CD4-positive, alpha-beta T cell treated with Interleukin-12 subunit alpha and Interleukin-12 subunit beta, for 1 hour (primary cell): Measurements from ENCODE around the gene CUX1.

ENCODE experiments used
- DNase-seq: peaks from one replicate; pipeline ENCODE4 v3.0.0-alpha.2; 2020

Gene CUX1

DNA sequence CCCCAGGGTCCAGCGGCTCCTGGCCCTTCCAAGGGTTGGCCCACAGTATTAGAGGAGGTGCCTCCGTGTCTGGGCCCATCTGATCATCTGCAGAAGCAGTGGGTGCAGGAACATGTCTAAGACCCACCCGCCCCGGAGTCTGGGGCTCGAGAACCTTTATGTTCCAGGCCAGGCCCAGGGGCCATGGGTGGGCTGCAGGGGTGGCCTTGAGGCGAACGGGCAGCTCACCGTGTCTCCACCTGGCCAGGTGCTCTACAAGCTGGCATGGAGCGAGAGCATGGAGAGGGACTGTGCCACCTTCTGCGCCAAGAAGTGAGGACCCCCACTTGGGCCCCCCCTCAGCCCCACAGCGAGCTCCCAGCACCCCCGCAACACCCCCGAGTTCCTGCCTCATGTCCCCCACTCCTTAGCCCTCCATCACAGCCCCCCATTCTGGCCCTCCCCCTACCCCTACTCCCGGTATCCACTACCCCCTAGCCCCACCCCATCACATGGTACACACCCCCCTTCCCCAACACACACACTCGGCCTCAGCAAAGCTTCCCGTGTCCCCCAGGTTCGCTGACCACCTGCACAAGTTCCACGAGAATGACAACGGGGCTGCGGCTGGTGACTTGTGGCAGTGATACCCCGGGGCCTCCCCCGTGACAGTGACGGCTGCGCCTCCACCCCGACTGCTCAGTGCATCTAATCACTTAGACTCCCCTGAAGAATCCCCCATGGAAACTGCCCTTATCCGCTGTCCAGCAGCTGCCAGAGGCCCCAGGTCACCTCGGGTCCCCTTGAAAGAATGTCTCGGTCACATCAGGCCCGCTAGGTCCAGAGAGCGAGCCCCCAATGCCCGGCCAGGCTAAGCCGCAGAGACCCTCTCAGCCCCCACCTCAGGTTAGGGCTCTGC is 465.3 kb downstream of the CUX1 start:
- no peak for DNase-seq

DNA sequence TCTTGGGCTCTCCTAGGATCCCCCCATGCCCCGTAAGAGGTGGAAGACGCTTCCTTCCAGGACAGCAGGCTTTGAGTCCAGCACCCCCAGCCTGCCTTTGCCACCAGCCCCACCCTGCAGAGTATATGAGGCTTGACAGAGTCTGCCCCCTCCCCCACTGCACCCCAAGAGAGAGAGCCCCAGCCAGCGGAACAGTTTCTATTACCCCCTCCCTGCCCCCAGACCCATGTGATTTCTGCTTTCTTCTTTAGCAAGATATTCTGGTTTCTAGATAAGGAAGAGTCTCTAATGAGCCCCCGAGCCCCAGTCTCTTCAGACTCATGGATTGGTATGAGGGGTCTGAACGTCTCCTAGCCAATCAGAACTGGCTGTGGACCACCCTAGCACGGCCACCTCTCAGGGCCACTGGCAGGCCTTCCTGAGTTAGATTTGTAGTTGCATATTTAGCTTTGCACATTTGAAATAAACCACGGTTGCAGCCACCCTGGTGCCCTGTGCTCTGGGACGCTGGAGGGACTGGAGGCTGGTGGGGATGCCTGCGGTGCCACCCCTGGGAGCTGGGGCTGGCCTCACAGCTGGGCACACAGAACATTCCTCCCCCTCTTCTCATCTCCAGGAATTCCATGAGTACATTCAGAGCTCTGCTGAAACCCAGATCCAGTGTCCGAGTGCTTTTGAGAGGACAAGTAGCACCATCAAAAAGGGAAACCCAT is 466.2 kb downstream of the CUX1 start:
- DNase-seq = no peak

DNA sequence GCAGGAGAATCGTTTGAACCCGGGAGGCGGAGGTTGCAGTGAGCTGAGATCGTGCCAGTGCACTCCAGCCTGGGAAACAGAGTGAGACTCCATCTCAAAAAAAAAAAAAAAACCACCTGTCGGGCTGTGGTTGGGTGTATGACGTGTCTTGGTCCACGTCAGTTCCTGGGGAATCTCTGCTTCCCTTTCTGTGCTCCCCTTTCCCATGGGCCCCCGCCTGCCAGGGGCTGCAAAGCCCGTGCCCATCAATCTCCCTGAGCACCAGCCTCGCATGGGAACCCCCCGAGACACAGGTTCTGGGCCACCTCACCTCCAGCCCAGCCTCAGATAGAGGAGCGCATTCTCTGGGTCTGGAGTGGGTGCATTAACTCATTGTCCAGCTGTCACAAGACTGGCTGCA is 467.0 kb downstream of the CUX1 start:
- DNase-seq = peak; percentile 54

DNA sequence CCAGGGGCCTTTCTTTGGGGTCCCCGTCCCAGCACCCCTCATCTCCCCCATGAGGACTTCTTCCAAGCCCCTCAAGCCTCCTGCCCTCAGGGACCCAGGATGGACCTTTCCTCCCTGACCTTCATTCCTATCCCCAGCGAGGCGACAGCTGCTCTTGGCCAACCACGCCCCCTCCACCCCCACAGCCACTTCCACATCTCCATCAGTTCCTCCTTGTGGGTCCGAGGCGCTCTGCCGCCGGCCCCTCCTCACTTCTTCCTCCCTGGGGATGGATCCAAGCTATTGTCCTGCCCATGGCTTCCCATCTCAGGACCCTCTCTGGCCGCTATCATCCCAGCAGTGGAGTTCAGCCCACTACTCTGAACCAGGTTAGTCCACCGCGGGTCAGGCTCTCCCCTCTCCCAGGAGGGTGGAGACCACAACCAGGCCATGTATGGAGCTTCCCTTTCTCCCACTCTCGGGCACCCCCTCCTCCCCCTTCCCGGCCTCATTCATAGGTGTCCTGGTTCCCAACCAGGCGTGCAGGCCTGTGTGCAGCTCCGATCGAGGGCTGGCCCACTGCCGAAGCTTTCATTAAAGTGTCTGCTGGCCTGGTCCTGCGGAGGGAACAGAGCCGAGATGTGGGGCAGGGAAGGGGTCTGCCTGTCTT is 467.6 kb downstream of the CUX1 start:
- no peak for DNase-seq

DNA sequence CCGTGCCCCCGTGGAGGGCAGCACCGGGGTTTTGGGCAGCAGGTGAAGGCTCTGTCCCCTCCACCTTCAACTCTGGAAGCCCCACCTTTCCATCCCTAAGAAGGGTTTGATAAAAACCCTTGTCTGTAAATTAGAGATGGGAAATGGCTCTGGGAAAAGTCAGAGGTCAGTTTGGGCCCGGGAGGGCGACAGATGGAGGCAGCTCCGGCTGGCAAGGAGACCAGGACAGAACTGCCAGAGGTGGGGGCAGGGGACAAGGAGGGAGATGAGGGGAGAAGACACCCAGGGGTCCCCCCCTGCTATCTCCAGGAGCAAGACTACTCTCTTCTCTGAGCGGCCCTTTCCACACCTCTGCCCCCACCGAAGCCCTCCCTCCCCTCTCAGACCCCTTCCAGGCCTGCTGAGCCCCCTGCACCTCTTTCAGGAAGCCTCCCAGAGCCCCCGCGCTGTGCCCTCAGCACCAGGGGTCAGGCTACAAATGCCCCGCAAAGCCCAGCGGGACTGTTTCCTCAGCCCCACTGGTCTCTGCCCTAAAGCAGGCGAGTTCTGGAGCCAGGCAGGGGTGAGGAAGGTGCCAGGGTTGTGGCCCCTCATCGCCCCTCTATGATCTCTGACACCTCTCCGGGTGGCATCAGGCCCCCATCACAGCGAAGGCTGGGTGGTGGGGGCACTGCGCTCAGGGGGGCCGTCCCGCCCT is 468.3 kb downstream of the CUX1 start:
- DNase-seq = no peak

DNA sequence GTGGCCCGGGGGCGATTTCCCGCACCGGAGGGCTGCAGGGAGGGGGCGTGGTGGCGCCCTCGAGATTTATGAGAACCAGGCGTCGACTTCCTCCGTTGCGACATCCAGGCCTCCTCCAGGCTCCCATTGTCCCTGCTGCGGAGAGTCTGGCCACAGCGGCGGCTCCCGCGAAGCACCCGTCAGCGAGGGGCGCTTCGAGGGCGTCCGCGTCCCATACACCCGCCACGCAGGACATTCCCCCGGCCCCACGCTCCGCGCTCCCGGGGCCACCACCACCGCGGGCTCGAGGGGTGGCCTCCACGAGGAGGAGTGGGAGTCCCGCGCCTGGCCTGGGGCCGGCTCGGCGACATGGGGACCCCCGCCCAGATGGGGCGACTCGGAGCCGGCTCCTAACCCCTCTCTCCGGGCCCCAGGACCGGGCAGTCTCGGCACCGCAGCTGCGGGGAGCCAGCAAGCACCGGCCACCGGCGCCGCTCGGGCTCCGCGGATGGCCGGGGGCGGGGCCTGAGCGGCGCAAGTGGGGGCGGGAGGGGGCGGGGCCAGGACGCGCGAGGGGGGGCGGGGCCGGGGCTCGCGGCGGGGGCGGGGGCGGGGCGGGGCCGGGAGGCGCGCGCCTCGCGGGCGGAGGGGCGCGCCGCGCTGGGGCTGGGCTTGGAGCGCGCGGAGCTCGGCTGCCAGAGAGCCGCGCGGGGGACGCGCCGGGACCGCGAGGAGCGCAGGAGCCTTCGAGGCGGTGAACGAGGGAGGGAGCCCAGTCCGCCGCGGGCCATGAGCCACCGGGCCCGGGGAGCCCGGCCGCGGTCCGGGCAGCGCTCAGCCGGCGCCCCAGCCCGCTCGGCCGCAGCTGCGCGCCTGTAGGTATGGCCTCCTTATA is 469.0 kb downstream of the CUX1 start, which contains the start of gene SH2B2:
Gene SH2B2, plus strand, starts transcription at position 632 of the 874 bp plus-strand sequence. CDS start 13,683 bp downstream, outside the sequence.
- peak; percentile 60 for DNase-seq

DNA sequence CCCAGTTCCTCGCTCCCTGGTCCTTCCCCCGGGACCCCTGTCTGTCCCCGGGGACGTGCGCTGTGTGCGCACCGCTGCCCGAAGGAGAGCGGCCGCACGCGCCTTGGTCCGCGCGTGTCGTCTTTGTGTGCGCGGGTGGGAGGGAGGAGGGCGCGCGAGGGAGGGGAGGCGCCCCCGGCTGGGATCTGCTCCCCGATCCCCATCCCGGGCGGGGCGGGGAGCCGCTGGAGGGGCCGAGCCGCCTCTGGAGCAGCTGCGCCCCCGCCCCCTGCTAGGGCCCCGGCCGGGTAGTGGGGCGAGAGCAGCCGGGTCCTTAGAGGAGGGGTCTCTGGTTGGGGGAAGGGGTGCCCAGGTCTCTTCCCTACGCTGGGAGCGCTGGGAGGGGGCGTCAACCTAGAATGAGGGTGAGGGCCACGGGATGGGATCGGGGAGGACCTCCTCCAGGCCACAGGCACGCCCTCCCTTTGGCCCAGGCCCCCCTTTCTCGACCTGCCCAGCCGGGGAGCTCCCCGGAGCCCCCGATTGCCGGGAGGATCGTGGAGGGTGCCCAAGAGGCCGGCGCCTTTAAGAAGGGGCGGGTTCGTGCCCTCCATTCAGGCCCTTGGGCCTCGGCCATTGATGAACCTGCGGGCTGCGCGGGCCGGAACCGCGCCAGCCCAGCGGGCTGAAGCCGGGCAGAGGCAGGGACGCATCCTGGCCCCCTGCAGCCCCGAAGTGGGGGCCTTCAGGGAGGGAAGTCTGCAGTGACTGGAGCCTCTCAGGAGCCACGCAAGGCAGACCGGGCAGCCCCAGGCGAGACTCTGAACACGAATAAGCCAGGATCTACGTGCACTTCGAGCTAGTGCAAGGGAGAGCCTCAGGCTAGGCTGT is 469.9 kb downstream of the CUX1 start:
- DNase-seq = no peak

DNA sequence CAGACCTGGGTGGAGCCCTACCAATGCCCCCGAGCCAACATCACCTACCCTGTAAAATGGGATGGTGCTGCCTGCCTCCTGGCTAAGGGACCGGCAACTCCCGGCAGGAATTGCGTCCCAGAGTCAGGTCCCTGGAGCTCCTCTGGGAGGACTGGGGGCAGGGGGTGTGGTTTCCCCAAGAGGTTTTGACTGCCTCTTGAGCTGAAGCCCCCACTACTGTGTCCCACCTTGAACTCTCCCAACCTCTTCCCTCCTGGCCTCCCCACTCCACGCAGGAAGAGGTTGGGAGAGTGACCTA is 470.5 kb downstream of the CUX1 start:
- DNase-seq = no peak

DNA sequence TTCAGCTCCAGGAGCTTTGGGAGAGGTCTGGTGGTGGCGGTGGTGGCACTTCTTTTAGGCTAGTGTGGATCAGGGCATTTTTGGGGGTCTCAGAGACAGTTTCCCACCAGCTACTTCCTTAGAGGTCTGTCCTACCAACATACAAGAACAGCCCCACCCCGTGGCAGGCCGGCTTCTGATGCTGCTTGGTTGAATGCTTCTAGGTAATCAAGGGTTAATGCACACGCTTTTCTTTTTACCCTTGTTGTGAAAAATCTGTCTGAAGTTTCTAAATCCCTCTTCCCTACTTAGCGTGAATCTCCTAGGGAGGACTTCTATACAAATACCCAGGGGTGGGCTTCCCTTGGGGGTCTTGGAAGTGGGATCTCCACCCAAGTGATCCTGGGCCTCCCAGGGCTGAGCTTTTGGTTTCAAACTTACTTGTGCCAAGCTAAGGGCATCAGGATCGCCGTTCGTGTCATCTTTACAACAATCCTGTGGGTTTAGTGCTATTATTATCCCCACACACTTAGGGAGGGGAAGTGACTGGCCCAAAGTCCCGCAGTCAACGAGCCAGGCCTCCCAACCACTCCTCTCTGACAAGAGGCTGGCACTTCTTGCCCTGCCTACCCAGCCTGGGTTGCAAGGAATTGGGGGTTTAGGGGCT is 471.0 kb downstream of the CUX1 start:
- DNase-seq = no peak

DNA sequence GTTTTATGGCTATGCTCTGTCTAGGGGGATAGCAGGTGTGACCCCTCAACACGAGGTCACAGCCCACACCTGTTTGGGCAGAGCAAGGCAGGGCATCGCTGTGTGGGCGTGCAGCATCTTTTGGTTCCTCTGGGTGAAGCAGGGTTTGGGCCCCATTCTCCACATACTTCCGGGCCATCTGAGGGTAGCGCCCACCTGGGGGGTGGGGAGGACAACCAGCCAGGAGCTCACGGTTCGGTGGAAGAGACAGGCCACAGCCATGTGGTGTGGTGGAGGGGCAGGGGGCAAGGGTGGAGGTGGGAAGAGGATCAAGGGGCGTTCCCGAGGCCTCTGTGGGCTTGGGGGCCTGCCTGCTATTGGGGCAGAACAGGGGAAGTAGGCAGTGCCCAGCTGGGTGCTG is 471.6 kb downstream of the CUX1 start:
- DNase-seq = no peak

DNA sequence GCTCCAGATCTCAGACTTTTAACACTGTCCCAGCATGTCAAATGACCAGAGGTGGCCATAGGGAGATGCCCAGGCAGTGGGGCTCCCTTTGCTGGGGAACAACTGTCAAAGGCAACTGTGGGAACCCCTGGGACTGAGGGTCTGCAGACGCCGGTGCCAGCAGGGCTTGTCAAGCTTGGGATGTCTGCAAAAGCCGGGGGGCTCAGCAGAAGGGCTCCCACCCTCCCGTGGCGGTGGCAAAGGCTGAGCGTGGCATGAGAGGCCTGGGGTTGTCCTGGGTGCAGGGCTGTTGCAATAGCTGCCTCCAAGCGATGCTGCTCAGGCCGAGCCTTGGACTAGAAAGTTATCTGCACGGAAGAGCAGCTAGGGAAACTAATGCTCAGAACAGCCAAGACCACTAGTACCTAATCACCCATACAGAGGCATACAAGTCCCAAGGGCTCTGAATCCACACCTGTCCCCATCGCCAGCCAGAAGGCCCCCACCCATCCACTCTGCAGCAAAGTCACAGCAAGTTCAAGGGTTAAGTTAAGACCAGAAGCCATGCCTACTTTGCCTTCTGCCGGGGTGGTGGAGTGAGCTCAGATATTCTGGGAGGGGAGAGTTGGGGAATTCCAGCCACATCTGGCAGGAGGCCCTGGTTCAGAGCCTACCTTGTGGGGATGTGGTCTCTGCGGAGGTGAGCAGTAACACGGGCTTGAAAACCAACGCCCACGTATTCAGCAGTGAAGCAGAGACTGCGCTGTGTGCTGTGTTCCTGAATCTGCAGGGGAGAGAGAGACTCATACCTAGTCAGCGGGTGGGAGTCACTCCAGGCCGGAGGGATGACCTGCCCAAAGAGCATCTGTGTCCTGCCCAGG is 473.9 kb downstream of the CUX1 start:
- DNase-seq = peak; percentile 36

DNA sequence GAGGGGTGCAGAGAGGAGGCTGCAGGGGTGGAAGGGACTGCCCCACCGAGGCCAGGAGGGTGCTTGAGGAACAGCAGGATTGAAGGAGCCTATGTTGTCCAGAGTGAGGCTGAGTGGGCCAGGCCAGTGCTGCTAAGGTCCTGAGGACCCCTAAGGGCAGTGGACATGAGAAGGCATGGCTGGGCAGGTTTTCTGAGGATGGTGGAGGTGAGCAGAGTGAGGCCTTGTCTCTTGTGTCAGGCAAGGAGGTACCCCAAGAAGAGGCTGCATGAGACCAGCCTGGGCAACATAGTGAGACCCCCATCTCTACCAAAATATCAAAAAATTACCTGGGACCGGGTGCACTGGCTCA is 474.5 kb downstream of the CUX1 start:
- no peak for DNase-seq

DNA sequence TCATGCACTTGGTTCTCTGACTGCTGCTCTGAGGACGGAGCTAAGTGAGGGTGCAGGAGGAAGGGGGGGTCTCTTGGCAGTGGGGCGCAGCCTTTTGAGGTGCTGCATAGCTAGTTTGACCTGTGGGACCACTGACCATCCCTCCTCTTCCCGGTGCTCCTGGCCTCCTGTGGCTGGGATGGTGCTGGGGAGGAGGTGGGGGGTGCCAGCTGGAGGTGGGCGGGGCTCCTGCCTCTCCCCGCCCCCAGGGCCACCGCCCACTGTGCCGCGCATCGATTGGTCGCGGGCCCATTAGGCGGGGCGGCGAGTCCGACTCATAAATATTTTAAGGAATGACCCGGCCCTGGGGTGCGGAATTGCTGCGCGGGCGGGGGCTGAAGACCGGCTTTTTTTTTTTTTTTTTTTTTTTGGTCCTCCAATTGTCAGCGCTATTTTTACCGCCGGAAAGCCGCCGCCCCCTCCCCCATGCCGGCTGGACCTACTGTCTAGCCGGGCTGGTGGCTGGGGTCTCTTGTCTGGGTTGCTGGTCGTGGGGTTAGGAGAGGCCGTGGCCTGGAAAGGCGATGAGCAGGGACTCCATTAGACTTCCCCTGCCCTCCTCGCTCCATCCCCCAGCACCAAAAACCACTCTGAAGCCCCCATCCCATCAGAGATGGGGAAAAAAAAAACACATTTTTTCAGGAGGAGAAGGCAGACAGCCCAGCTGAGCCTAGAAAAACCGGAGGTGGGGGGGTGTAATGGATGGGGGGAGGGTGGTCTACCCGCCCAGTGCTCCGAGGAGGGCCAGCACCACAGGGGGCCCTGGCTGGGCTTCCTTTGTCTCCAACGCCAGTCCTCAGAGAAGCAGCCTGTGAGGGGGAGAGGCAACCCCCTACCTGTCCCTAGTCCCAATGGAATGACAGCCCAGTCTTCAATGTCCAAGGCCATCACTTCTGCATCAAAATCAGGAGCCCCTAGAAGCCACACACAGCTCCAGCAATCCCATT is 475.7 kb downstream of the CUX1 start:
- no peak for DNase-seq

DNA sequence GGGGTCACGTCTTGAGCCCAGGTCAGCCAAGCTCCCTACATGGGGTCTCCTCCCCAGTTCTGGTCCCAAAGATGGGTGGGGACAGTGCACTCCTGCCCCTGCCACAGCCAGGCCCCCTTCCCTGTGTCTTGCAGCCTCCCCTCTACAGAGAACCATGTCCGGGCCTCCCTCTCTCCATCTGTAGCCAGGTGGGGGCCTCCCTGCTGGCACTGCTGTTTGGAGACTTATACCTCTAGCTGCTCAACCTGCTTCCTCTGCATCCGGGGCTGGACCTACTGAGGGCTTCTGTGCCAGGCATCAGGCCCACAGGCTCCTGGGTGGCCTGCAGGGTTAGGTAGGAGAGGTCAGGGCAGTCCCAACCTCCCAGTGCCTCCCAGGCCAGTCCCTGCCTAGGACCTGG is 477.2 kb downstream of the CUX1 start:
- no peak for DNase-seq

DNA sequence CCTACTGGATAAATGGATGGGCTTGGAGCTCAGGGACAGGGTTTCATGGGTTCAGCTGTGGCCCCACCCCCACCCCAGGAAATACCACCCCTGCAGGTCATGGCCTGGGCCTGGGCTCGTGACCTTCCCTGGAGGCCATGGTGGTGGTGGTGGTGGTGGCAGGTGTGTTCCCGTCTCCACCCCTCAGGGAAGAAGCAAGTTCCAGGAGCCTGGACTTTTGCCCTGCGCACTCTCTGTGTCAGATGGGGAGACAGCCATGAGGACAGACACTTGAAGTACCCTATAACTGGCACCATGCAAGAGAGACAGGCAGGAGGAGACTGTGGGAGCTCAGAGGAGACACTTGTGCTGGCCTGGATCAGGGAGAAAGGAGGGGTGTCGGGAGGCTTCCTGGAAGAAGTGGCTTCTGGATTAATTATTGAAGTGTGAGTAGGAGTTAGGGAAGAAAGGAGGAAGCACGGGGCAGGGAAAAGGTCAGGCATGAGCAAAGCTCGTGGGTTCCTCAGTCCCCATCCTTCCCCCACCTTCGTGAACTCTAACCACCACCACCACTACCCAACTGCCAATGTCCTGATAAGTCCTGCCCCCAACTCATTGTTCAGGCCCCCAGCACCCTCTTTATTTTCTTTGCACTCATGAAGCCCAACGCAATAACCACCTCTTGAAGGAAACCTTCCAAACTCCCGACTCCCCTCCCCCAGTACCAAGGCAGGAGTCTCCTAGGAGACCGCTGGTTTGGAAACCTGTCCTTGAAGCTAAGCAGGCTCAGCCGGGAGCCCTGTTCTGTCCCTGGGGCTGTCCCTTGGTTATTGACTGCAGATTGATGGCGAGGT is 478.1 kb downstream of the CUX1 start:
- no peak for DNase-seq

DNA sequence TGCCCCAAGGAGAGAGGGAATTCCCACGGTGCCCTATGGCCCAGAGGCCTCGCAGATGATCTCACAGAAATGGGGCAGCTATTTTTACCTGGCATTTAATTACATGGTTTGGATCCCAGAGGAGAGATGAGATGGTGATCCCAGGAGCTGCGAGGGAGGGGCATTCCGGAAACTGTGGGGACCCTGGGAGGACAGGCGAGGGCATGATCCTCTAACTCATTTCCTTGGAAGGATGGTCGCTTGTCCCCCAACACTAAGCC is 478.7 kb downstream of the CUX1 start:
- DNase-seq = no peak

DNA sequence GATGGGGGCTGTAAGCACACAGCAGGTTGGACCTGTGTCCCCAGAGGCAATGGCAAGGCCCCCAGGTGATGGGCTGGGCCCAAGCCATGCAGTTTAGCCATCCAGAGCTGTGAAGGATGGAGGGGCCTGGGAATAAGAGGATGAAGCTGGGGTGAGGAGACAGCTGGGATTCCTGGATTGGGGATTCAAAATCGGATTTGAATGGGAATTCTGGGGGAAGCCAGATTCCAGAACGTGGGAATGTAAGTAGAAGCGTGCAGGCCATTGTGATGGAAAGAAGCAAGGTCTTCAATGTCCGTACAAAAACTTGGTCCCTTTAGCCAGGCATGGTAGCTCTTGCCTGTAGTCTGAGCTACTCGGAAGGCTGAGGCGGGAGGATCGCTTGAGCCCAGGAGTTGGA is 479.1 kb downstream of the CUX1 start:
- DNase-seq = no peak
